HG03439 (cell line): ENCODE results near the gene THRB.

Source experiments
- ATAC-seq: cut with Tn5 transposase; IDR thresholded peaks from one replicate; pipeline ENCODE4 v1.9.1; 2021; ENCODE audit warnings: mild to moderate bottlenecking, moderate library complexity; ENCODE audit not compliant: unreplicated experiment

The THRB gene

DNA sequence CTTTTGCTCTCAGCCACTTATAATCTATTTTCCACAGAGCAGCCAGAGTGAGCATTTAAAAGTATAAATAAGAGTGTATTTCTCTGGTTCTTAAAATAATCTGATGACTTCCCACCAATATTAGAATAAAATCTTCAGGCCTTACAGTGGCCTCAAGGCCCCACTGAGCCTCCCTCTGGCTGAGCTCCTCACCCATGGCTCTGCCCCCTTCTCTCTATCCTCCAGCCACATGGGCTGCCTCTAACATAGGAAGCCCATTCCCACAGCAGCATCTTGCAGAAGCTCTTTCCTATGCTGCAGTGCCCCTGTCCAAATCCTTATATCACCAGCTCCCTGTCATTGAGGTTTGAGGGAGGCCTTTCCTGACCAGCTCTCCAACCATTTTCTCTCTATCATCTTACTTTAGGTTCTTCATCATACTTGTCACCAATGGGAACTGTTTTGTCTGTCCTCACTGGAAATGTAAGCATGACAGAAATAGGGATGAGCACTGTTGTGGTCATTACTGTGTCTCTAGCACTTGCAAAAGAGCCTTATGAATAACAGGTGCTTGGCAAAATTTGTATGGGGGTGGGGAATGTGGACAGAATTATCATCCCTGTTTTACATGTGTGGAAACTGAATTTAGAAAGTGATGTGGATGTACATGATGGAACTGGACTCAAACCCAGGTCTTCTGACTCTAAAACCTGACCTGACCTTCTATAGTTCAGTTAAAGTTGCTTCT lies 299.0 kb downstream of the THRB start:
- no peak for ATAC-seq

DNA sequence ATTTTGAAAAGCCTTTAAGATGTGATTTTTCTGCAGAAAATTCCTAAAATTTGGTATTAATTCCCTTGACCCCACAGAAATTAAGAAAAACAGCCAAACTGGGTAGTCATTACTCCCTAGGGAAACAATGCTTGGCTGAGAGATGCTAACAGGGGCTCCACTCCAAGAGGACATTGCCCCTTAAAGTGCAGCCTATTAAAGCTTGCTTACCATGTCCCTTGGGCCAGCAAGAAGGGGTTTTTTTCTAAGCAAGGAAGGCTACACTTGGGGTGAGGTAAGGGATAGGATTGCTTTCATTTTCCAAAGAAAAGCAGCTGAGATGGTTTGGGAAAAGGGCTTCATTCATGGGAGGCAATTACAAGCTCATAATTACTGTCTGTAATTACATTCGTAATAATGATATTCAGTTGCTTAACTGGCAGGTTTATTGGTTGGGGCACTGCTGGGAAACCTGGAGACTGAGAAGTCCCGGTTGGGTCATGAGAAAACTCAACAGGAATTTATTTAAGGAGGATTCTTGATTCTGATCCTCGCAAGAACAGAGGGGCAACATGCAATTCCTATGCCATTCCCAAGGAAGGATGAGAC lies 302.1 kb downstream of the THRB start:
- no peak for ATAC-seq

DNA sequence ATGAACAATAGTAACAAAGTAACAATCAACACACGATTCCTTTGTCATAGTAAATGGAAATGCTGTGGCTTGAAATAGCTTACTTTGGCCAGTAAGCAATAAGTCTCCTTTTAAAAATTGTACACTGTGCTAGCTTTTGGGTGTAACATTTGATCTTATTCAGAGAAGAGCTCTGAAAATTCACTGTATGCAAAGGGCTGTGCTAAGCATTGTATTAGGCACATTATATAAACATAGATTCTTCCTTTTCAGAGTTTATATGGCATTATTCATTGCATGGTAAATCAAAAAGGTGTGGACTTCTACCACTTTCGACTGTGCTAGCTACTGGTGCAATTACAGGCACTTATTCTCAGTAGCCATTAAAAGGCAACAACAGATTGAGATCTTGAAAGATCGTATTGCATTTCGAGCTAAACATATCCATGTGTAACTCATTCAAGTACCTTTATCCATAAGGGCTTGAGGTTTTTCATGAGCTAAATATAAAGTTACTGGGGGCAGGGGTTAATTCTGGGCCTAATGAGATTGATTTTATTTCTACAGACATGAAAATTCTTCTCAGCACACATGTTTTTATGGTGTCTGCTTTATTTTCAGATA lies 302.7 kb downstream of the THRB start:
- no peak for ATAC-seq

DNA sequence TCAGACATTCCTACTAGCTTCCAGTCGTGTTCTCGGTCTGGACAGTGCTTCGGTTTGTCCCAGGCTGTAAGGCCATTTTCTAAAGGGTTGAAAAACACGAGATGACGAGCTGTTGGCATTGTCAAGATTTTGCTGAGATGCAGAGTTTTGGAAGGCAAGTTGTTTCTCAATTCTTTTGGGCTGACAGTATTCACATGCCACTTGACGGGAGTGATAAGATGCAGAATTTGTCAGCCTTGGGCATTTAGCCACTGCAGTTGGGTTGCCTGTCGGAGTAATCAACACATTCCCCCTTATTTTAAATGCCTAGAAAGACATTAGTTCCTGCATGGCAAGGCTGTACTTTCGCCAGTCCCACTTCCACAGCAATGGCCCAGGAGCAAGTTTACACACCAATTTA lies 304.4 kb downstream of the THRB start:
- no peak for ATAC-seq

DNA sequence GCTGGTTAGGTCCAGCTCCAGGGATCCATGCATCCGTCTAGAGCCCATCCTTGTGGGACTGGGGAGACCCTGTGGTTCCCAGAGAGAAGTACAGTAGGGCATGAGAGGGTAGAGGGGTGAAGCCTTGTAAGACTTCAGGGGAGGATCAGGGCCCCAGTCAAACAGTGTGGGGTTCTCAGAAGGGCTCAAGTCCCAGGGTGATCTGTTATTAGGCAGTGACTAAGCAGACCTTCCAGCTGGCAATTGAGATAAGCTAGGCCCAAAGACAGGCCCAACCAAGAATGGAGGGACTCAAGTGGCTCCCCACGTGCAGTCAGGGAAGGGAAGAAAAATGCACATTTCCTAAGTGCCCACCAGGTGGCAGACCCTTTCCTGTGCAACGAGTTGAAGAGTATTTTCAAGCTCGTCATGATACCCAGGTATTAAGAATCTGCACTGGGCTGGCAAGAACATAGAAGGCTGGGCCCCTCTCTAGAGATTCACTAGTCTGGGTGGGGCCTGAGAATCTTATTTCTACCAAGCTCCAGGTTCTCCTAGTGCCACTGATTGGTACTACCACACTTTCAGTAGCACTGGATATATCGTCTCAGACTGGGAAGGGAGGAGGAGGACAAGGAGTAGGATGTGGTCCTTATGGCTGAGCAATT lies 308.8 kb downstream of the THRB start:
- ATAC-seq: peak; percentile 75

DNA sequence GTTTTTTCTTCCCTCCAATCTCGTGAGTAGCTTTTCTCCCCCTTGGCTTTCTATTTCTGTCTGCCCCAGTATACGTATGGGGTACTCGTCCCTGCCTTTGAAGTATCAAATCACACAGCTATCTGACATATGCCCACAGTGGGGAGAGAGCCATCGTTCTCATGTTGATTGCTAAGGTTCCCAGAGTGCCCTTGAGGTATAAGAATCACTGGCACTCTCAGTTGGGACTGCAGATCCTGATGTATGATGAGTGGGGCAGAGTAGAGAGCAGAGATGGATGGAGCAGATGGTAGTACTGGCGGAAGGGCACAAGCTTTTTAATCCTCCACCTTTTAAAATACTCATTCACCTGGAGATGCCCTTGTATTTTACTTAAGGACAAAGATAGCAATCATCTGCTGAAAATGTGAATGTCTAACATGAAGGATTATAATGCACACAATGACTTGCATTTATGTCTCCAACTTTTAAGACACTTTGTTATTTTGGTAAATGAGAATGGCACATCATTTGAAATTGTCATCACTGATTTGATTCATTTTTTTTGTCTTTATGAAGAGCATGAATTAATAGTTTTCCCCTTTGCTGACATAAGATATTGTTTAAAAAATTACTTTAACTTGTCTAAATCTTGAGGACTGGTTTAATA lies 310.0 kb downstream of the THRB start:
- ATAC-seq: no peak

DNA sequence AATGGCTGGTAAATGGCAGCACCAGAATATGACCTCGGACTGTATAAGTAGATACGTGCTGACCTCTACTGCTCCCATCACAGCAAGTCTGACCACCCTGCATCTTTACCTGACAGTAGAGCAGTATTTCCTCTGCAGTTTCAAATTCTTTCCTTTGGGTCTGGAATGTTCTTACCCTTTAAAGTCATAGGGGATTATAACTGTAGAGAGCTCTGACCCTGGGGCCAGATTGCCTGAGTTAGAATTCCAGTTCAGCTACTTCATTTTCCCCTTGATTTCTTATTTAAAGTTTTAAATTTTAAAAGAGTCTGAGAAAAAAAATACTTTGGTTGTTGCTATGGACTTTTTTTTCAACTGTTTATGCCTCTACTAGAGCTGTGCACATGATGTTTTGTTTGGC lies 311.9 kb downstream of the THRB start:
- no peak for ATAC-seq

DNA sequence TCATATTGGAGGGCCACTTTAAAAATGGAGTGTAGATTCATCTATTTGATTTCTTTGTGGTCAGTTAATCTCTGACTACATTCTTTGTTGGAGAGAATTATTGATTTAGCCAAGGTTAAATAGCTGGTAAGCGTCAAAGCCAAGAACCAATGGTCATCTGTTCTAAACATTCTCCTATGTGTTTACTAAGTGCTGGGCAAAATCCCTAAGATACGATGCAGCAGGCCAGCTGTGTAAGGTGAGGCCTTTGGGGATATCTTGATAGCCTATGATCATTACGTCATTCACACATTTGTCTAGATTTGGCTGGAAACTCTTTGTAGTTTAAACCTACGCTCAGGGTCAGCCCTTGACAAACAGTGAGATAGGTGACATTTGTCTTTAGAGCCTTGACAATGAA lies 313.4 kb downstream of the THRB start:
- ATAC-seq: no peak

DNA sequence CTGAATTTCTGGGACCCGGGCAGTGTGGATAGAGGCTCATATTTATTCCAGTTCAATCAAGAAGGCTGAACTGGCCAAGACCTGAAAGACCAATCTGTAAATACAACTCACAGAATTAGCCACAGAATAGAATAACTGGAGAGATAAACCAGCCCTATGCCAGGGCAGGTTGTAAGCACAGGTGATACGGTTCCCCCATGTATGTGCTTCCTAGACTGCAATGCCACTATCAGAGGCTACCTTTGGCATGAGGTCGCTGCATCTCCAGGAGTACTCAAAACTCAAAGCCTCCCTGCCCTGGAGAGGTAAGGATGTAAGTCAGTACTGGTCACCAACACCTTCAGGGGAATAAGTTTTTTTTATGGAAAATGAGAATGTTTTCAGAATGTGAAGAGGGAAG lies 314.0 kb downstream of the THRB start:
- ATAC-seq: no peak

DNA sequence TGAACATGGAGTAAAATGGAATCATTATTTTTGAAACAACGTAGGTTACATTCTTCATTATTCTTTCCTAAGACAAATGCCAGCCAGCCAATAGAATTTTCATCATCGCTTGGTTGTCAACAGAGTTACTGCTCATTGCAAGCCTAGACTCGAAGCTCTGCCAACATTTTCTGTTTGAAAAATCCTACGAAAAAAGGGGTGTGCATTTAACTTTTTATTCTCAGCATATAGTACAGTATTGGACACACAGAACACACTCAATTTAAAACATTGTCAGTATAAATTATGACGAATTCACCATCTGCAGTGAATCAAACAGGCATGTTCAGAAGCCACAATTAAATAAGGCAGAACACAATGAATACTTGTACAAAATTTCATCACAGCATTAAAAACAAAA lies 317.4 kb downstream of the THRB start:
- no peak for ATAC-seq

DNA sequence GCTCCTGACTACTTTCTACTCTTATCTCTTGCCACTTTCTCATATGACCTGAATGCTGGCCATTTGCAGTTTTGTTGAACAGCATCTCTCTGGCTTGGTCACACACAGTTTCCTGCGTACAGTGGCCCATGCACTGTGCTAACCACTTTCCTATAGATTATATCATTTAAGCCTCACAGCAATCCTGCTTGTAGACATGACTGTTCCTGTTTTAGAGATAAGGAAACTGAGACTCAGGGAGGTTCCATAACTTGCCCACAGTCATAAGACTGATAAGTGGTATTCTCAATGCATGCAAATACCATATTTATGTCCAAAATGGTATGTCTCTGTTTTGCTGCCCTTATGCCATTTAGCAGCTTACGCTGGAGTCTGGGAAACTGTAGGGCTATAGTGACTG lies 320.0 kb downstream of the THRB start:
- no peak for ATAC-seq

DNA sequence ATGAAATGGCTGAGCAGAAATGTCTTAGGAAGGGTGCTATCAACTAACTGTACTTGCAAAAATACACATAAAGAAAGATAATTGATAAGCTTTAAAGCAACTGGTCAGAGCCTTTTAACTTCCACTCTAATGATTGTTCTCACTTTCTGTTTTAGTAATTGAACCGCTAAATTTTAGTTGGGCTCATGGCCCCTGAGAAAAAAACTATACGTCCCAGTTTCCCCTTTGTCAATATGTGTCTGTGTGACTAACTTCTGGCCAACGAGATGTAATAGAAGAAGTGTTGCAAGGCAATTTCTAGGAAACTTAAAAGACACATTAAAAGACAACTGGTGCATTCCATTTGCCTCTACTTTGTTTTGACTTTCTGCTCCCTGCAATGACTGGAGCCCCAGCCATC lies 325.7 kb downstream of the THRB start:
- ATAC-seq: no peak

DNA sequence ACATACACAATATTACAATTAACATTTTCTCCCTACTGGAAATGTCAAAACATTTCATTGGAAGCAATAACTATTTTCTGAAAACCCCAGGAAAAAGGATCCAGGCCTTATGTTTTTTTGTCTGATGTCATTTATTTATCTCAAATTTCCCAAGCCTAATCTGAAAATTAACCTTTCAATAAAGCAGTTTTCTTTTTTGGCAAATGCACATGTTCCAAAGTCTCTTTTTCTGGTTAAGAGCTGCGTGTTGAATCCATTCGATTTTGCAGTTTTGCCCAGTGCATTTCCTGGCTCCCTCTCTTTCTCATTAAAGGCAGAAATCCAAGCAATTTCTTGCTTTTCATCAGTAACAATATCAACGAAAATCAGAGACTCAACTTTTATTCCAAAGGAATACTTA lies 327.2 kb downstream of the THRB start:
- no peak for ATAC-seq

DNA sequence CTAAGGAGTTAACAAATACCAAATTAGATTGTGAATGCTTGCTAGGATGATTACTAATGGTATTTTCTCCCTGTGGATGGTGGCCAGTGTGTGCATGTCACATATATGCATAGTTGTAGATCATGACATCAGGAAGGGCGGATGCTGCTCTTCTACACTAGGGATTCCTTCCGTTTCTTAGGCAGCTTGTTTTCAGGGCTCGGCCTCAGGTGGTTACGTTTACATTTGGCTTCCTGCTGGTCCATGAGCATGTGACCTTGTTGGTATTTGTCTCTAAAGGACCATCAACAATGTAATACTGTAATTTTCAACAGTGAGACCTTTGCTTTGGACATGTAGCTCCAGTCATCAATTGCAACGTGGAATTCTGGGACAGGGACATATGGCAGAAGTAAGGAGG lies 328.1 kb downstream of the THRB start:
- ATAC-seq: no peak

DNA sequence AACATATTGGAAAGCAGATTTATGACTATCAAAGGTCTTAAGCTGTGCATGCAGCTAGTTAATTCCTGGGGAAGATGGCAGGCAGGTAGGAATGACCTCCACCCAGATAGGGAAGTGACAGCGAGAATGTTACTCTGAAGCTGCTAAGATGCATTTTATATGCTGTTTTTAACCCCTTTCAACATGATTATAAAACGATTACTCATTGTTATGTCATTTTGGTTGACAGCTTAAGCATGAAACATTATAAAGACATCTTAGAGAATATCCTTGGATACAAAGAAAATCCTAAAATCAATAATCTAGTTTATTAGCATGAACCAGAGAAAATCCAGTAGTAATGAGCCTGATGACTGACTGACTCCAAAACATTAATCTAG lies 329.1 kb downstream of the THRB start:
- ATAC-seq: no peak

DNA sequence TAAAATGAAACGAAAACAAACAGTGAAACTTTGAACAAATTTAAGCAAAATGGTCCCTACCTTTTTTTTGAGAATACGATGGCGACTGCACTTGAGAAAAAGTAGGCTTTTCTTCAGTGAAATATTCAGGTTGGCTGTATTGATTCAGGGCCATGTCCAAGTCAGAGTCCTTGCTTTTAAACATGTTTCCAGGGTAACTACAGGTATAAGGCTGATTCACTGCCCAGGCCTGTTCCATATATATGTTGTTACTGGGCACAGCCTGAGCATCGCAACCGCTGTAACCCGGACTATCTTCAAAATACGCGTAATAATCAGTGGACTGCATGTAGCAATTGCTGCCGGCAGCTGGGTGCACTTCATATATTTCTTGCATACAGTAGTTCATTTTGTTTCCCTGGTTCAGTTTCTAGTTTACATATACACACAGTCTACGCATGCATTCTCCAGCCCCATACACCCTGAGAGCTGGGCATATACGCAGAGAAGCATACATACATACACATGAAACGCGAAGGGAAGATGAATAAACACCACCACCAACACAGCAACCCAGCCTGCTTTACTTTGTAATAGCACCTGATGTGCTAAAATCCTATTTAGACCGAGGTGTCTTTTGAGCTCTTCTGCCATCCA lies 329.6 kb downstream of the THRB start:
- no peak for ATAC-seq

DNA sequence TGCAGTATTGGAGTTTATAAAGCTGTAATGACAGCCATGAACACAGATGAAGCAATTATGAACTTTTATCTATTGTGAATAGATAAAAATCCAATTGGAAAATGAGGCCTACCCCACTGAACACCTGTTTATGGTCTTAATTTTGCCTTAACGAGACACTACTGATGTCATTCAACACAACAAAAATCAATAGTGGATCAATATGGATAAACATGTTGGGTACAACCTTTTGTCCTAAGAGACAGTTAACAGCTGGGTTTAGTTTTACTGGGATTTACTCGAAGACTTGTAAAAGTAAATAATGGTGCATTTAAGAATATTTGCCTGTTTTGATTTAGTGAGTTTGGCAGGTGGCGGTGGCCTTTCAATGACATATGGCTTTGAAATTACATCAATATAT lies 331.7 kb downstream of the THRB start:
- ATAC-seq: no peak

DNA sequence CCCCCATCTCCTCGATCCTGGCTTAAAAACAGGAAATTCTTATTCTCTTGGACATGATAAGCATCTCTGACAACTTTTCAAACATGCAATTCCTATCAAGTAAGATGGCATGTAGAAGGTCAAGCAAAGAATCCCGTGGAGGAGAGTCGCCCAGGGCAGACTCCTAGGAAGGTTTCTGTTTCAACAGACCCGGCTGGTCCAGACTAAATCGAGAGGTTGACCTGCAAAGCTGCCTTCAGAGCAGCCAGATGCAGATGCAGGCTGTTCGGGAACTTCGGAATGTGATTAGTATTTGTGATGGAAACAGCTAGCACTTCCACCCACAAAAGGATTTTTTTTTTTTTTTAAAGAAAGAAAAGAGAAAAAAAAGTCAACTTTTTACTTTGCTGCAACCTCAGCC lies 332.8 kb downstream of the THRB start:
- ATAC-seq: no peak

DNA sequence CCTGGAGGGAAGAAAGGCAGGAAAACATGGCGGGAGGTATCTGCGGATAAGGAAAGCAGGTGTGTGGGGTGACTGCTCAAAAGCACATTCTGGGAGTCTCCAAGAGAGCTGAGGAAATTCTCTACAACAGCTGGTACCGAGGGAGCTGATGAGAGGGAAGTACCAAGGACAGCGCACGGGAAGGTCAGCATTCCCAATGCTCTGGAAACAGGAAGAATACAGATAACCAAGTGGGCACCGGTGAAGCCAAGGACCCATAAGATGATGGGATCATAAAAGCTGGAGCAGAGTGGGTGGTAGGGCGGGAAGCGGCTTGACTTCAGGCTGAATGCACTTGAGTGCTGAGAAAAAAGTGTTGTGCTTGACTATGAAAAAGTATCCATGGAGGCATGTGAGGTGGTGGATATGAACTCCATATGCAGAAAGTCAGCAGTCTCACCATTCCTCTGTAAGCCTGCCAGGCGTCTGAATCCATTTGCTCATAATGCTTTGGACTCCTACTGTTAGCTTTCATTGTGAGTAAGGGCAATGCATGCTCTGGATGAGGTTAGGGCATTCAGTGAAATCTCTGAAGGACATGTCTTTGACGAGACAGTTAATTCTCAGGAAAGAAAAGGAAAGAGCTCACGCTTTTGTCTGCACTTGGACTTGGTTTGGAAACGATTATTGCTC lies 334.1 kb downstream of the THRB start:
- ATAC-seq: no peak

DNA sequence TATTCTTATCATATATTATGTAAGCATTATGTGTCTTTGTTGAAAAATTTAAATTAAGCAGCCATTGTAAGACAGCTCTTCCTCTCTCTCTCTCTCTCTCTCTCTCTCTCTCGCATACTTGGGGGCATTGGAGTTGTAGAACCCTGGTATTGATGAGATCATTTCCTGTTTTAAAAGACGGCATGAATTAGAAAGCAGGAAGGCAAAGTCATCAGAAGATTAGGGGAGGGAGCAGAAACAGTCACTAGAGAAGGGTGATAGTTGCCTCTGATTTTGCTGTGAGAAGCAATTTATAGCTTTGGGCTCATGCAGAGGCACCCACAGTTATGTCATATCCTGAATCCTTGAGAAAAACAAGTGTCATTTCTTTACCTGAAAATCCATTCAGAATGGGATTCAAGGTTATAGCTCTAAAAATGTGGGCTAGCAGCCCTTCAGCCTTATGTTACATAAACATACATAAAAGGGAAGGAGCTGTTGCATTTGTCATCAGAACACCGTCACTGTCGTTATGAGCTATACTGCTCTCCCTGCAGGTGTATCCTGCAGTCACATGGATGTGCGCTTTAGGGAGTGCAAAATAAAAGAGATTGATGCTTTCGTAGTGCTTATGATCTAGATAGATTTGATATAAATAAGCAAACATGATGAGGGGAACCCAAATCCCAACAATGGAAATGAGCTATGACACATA lies 335.7 kb downstream of the THRB start:
- no peak for ATAC-seq
